Smooth muscle cell (in vitro differentiated cells): Measurements from ENCODE around the gene PLA2G4A. TPM values are rescaled to one million over a fixed set of nuclear protein-coding genes. Genes with fewer than 3 reads are reported as not detected.

Experiments used
- DNase-seq: peaks from one replicate; lab custom pipeline; 2025; ENCODE audit not compliant: unreplicated experiment; lab: John Stamatoyannopoulos, UW
- H2AFZ ChIP-seq: fragments of 200-600 bp; sonication (generic); 2 replicates; pipeline ENCODE4 v1.6.0; 2016; ENCODE audit warnings: antibody characterized with exemption, low read depth, mild to moderate bottlenecking
- H3F3A ChIP-seq: fragments of 200-600 bp; sonication (generic); 2 replicates; pipeline ENCODE4 v1.6.0; 2017; ENCODE audit warnings: antibody characterized with exemption, low read depth
- H3K27ac ChIP-seq: fragments of 200-600 bp; sonication (generic); 2 replicates; pipeline ENCODE4 v1.5.1; 2016; ENCODE audit warnings: low read depth, mild to moderate bottlenecking
- H3K27me3 ChIP-seq: fragments of 200-600 bp; sonication (generic); 2 replicates; pipeline ENCODE4 v1.6.1; 2016; ENCODE audit warnings: low read depth, mild to moderate bottlenecking
- H3K36me3 ChIP-seq: fragments of 200-600 bp; sonication (generic); 2 replicates; pipeline ENCODE4 v1.5.1; 2016; ENCODE audit warnings: low read depth
- H3K4me1 ChIP-seq: fragments of 200-600 bp; sonication (generic); 2 replicates; pipeline ENCODE4 v1.5.1; 2016; ENCODE audit warnings: low read depth
- H3K4me2 ChIP-seq: fragments of 200-600 bp; sonication (generic); 2 replicates; pipeline ENCODE4 v1.6.0; 2016; ENCODE audit warnings: mild to moderate bottlenecking
- H3K4me3 ChIP-seq: fragments of 200-600 bp; sonication (generic); 2 replicates; pipeline ENCODE4 v1.5.1; 2016; ENCODE audit warnings: mild to moderate bottlenecking
- H3K79me2 ChIP-seq: fragments of 200-600 bp; sonication (generic); 2 replicates; pipeline ENCODE4 v1.6.0; 2016; ENCODE audit warnings: low read depth, mild to moderate bottlenecking
- H3K9ac ChIP-seq: fragments of 200-600 bp; sonication (generic); 2 replicates; pipeline ENCODE4 v1.6.0; 2016; ENCODE audit warnings: low read depth
- H3K9me3 ChIP-seq: fragments of 200-600 bp; sonication (generic); replicated peaks from 2 replicates; pipeline ENCODE4 v1.5.1; 2016; ENCODE audit warnings: low read depth
- H4K20me1 ChIP-seq: fragments of 200-600 bp; sonication (generic); 2 replicates; pipeline ENCODE4 v1.6.0; 2016; ENCODE audit warnings: low read depth
- CTCF ChIP-seq: fragments of 200-600 bp; sonication (generic); IDR thresholded peaks from 2 replicates; pipeline ENCODE4 v1.5.1; 2017; ENCODE audit warnings: borderline replicate concordance, mild to moderate bottlenecking, antibody characterized with exemption; ENCODE audit not compliant: insufficient read depth, poor library complexity, severe bottlenecking
- WGBS: methylation state at CpG from one replicate; pipeline ENCODE4 v1.1.7; 2016; ENCODE audit warnings: low lambda C conversion rate; 5-methylcytosine and 5-hydroxymethylcytosine counted together
- polyA plus RNA-seq: library from polyadenylated mRNA; unstranded; fragments of >200 nt; fragmentation: Nextera tagmentation; extraction: Ambion mirVana; gene quantifications from 2 replicates; pipeline ENCODE4 v1.2.1, GENCODE V29; 2016
- total RNA-seq: library from RNA; depleted of rRNA; stranded (reverse); fragments of >200 nt; gene quantifications from 2 replicates; pipeline ENCODE4 v1.2.3, GENCODE V29; 2014

The PLA2G4A gene
- total and polyA plus RNA-seq, 2 experiments from 2014 or later: 3.3 to 7.8 TPM

GRCh38 chr1:186966456-186966855, 137.7 kb downstream of the PLA2G4A start:
- H3K4me3 ChIP-seq: no peak overlapping the region
- DNase-seq: no peak

GRCh38 chr1:186967656-186968394, 139.1 kb downstream of the PLA2G4A start:
- Histone ChIP-seq H3K27me3 (no peaks in the 10 kb centered on the region), H3K4me3 (no peak overlapping the region), H3K4me1 (no peaks in the 10 kb centered on the region), H3F3A (no peaks in the 10 kb centered on the region), H3K36me3 (no peaks in the 10 kb centered on the region), H3K4me2 (no peak overlapping the region), H3K79me2 (no peaks in the 10 kb centered on the region), H4K20me1 (no peaks in the 10 kb centered on the region), H3K27ac (no peak overlapping the region), H2AFZ (no peak overlapping the region), H3K9ac (no peak overlapping the region), H3K9me3 (no peaks in the 10 kb centered on the region)
- 98% methylated on average over 2 of the region's 2 CpGs for WGBS
- no peak for DNase-seq
- no peak for TF ChIP-seq CTCF

More at GRCh38 chr1:186966456-186966855, 137.7 kb downstream of the PLA2G4A start:
- Histone ChIP-seq H3K36me3 (no peaks in the 10 kb centered on the region), H3K4me1 (no peaks in the 10 kb centered on the region), H3F3A (no peaks in the 10 kb centered on the region), H3K4me2 (no peak overlapping the region), H2AFZ (no peak overlapping the region), H3K27me3 (no peaks in the 10 kb centered on the region), H3K79me2 (no peaks in the 10 kb centered on the region), H3K27ac (no peak overlapping the region), H4K20me1 (no peaks in the 10 kb centered on the region), H3K9me3 (no peaks in the 10 kb centered on the region), H3K9ac (no peak overlapping the region)
- 89% methylated on average over 4 of the region's 4 CpGs for WGBS
- no peak for TF ChIP-seq CTCF

GRCh38 chr1:186974774-186975181, 146.0 kb downstream of the PLA2G4A start:
- DNase-seq: no peak
- Histone ChIP-seq H3F3A (no peaks in the 10 kb centered on the region), H3K9ac (peak overlapping the region; percentile 68), H3K9me3 (no peaks in the 10 kb centered on the region), H2AFZ (no peak overlapping the region), H4K20me1 (no peaks in the 10 kb centered on the region), H3K4me3 (peak overlapping the region; percentile 6), H3K4me1 (peaks cover 5% of the 10 kb centered on the region), H3K79me2 (no peaks in the 10 kb centered on the region), H3K27ac (peak overlapping the region; percentile 83), H3K27me3 (no peaks in the 10 kb centered on the region), H3K4me2 (peak overlapping the region; percentile 47), H3K36me3 (no peaks in the 10 kb centered on the region)
- TF ChIP-seq CTCF: no peak
- 26% methylated on average over 3 of the region's 3 CpGs for WGBS

DNA sequence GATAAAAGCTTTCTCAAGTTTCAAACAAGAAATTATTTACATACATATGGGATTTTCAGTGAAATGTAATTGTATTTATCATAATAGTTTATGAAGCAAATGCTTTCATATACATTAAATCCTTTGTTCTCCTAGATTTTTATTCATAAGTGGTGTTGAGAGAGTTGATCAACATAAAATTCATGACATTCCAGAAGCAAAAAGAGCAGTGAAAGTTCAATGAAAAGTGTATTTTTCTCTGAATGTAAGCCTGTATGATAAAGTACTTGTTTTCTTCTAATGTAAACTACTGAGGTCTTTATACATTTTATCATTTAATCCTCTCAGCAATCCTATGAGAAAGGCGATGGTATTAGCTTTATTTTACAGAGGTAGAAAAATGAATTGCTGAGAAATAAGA, 146.5 kb downstream of the PLA2G4A start:
- Histone ChIP-seq H3K27ac (peak overlapping the region; percentile 83), H3K9ac (peak overlapping the region; percentile 68)
- DNase-seq: no peak

More for the DNA sequence above, 146.5 kb downstream of the PLA2G4A start:
- no peaks in the 10 kb centered on the region for H3K27me3 ChIP-seq
- H3K36me3 ChIP-seq: no peaks in the 10 kb centered on the region
- no peaks in the 10 kb centered on the region for H3K9me3 ChIP-seq
- no peak for TF ChIP-seq CTCF
- peak overlapping the region; percentile 6 for H3K4me3 ChIP-seq
- no peaks in the 10 kb centered on the region for H4K20me1 ChIP-seq
- no peaks in the 10 kb centered on the region for H3F3A ChIP-seq
- WGBS: 53% methylated on average over 1 of the region's 1 CpG
- no peaks in the 10 kb centered on the region for H3K79me2 ChIP-seq
- H2AFZ ChIP-seq: peak overlapping the region; percentile 28
- peak overlapping the region; percentile 47 for H3K4me2 ChIP-seq
- peaks cover 5% of the 10 kb centered on the region for H3K4me1 ChIP-seq
